Chondrocyte (in vitro differentiated cells): ENCODE measurements around the gene NLGN4Y. TPM values are rescaled to one million over a fixed set of nuclear protein-coding genes. Genes with fewer than 3 reads are reported as not detected.

Source experiments
- DNase-seq: peaks from one replicate; pipeline ENCODE4 v3.0.0; 2021; ENCODE audit warnings: mixed read lengths, low spot score
- H3K27ac Mint-ChIP-seq: one replicate; pipeline ENCODE4 v1.8.0; 2021; ENCODE audit warnings: mild to moderate bottlenecking, moderate library complexity, mixed read lengths; ENCODE audit not compliant: unreplicated experiment
- H3K27me3 Mint-ChIP-seq: 2 replicates; pipeline ENCODE4 v1.8.0; 2021; ENCODE audit warnings: low read depth, mixed read lengths
- H3K36me3 Mint-ChIP-seq: 2 replicates; pipeline ENCODE4 v1.8.0; 2021; ENCODE audit warnings: low read depth, mixed read lengths
- H3K4me1 Mint-ChIP-seq: 2 replicates; pipeline ENCODE4 v1.8.0; 2021; ENCODE audit warnings: low read depth, mild to moderate bottlenecking, mixed read lengths
- H3K4me3 Mint-ChIP-seq: one replicate; pipeline ENCODE4 v1.8.0; 2021; ENCODE audit warnings: mild to moderate bottlenecking, moderate library complexity, mixed read lengths; ENCODE audit not compliant: unreplicated experiment
- H3K9me3 Mint-ChIP-seq: 2 replicates; pipeline ENCODE4 v1.8.0; 2021; ENCODE audit warnings: low read depth, mixed read lengths
- CTCF ChIP-seq: fragments of 200-600 bp; sonication (generic); IDR thresholded peaks from 2 replicates; pipeline ENCODE4 v1.5.0; 2021; ENCODE audit warnings: antibody characterized with exemption, mild to moderate bottlenecking, moderate library complexity
- total RNA-seq: library from RNA; stranded (reverse); gene quantifications from 3 replicates; pipeline ENCODE4 v1.2.1, GENCODE V29; 2021

NLGN4Y gene
- total RNA-seq, 1 donor from 2014 or later: not detected

- TF ChIP-seq CTCF: no peak
- no peaks in the 10 kb centered on the region for H3K27me3 Mint-ChIP-seq
- no peak for DNase-seq
- H3K36me3 Mint-ChIP-seq: no peaks in the 10 kb centered on the region
- no peak overlapping the region for H3K27ac Mint-ChIP-seq
- H3K4me3 Mint-ChIP-seq: no peak overlapping the region
- H3K4me1 Mint-ChIP-seq: no peaks in the 10 kb centered on the region
- H3K9me3 Mint-ChIP-seq: no peaks in the 10 kb centered on the region
Measured at GRCh38 chrY:14822906-14823305, 298.6 kb downstream of the NLGN4Y start.

GRCh38 chrY:14824583-14824982 lies 300.3 kb downstream of the NLGN4Y start:
- Mint-ChIP-seq H3K9me3 (no peaks in the 10 kb centered on the region), H3K27ac (no peak overlapping the region)

GRCh38 chrY:14825728-14826127 lies 301.4 kb downstream of the NLGN4Y start:
- Mint-ChIP-seq H3K4me3 (no peak overlapping the region), H3K27me3 (no peaks in the 10 kb centered on the region), H3K9me3 (no peaks in the 10 kb centered on the region), H3K4me1 (no peaks in the 10 kb centered on the region), H3K27ac (no peak overlapping the region), H3K36me3 (no peaks in the 10 kb centered on the region)
- no peak for TF ChIP-seq CTCF
- DNase-seq: no peak

More at GRCh38 chrY:14824583-14824982, 300.3 kb downstream of the NLGN4Y start:
- Mint-ChIP-seq H3K4me1 (no peaks in the 10 kb centered on the region), H3K27me3 (no peaks in the 10 kb centered on the region), H3K4me3 (no peak overlapping the region), H3K36me3 (no peaks in the 10 kb centered on the region)
- DNase-seq: no peak
- no peak for TF ChIP-seq CTCF

- no peak overlapping the region for H3K27ac Mint-ChIP-seq
- no peak overlapping the region for H3K4me3 Mint-ChIP-seq
- TF ChIP-seq CTCF: no peak
- no peaks in the 10 kb centered on the region for H3K4me1 Mint-ChIP-seq
- DNase-seq: no peak
- no peaks in the 10 kb centered on the region for H3K36me3 Mint-ChIP-seq
- H3K27me3 Mint-ChIP-seq: no peaks in the 10 kb centered on the region
- H3K9me3 Mint-ChIP-seq: no peaks in the 10 kb centered on the region
Measured at GRCh38 chrY:14828531-14828930, 304.2 kb downstream of the NLGN4Y start.

GRCh38 chrY:14829366-14829885 lies 305.1 kb downstream of the NLGN4Y start:
- no peaks in the 10 kb centered on the region for H3K27me3 Mint-ChIP-seq
- H3K36me3 Mint-ChIP-seq: no peaks in the 10 kb centered on the region
- no peak for TF ChIP-seq CTCF
- DNase-seq: no peak
- no peaks in the 10 kb centered on the region for H3K4me1 Mint-ChIP-seq
- no peak overlapping the region for H3K27ac Mint-ChIP-seq
- H3K9me3 Mint-ChIP-seq: no peaks in the 10 kb centered on the region
- no peak overlapping the region for H3K4me3 Mint-ChIP-seq
